Tibial nerve (tissue), 3 donors: Measurements from ENCODE around the gene ARID1B.

Experiments used
- CTCF ChIP-seq, 5 experiments: fragments of 200-600 bp in 3 of 5; fragments of 450-650 bp in 2 of 5; sonication (generic) in 3 of 5; IDR thresholded peaks; one replicate each; pipeline ENCODE4 v1.5.1; 2016 to 2019; ENCODE audit warnings: antibody characterized with exemption in 5 of 5, mild to moderate bottlenecking in 3 of 5, moderate library complexity in 2 of 5
- POLR2A ChIP-seq, 2 donors: fragments of 450-650 bp; IDR thresholded peaks; one replicate each; pipeline ENCODE4 v1.6.1; 2017; ENCODE audit warnings: antibody characterized with exemption in 2 of 2, mild to moderate bottlenecking in 2 of 2, moderate library complexity in 2 of 2

GRCh38 chr6:156878681-156879080, 101.5 kb downstream of the ARID1B start:
- TF ChIP-seq CTCF (IDR thresholded peaks at IDR 0.05) (no peak), POLR2A (IDR thresholded peaks at IDR 0.05) (no peak)
